Gastroesophageal sphincter (tissue), 3 donors: ENCODE results near the gene TEX29.

Source experiments
- CTCF ChIP-seq, 4 experiments: fragments of 200-600 bp in 2 of 4; fragments of 450-650 bp in 2 of 4; sonication (generic) in 1 of 4; IDR thresholded peaks; one replicate each; pipeline ENCODE4 v1.5.1; 2017 to 2019; ENCODE audit warnings: antibody characterized with exemption in 4 of 4, mild to moderate bottlenecking in 2 of 4, moderate library complexity in 2 of 4
- POLR2A ChIP-seq, 2 donors: fragments of 450-650 bp; IDR thresholded peaks; one replicate each; pipeline ENCODE4 v1.6.1; 2017; ENCODE audit warnings: antibody characterized with exemption in 2 of 2, mild to moderate bottlenecking in 2 of 2, moderate library complexity in 1 of 2

GRCh38 chr13:111282425-111282824 lies 38.0 kb upstream of the TEX29 start:
- TF ChIP-seq CTCF (IDR thresholded peaks at IDR 0.05) (no peak), POLR2A (IDR thresholded peaks at IDR 0.05) (no peak)
